T47D (cell line): Measurements from ENCODE around the gene KRABD2.
"Not testable (repeated sequence)": the region's sequence is repeated elsewhere in the genome, so short reads cannot be mapped to it uniquely, and the experiment has no call there.

ENCODE experiments used
- DNase-seq, 2 experiments: peaks; one replicate each; pipeline versions ENCODE4 v3.0.0 to v3.0.0-alpha.2; 2011 to 2012; ENCODE audit warnings: low read depth in 1 of 2, low spot score in 1 of 2
- JUND ChIP-seq: IDR thresholded peaks from 2 replicates; pipeline ENCODE4 v1.6.1; 2012; ENCODE audit warnings: low read depth
- in situ Hi-C: cut with HindIII; loops from 2 replicates; pipeline ENCODE4 v1.10.0; 2016; ENCODE audit warnings: low sequenced_read_pairs, low pct_unique_long_range_greater_than_20kb

KRABD2 gene

GRCh38 chr17:8368193-8368592 lies 8.3 kb downstream of the KRABD2 start:
- in situ Hi-C loops = no loop called here
- DNase-seq = no peak
- no peak for TF ChIP-seq JUND

- TF ChIP-seq JUND = no peak
- no peak for DNase-seq
- in situ Hi-C loops = no loop called here
Measured at GRCh38 chr17:8366231-8366630, 10.3 kb downstream of the KRABD2 start.

GRCh38 chr17:8365143-8365542 lies 11.4 kb downstream of the KRABD2 start:
- in situ Hi-C loops = no loop called here
- DNase-seq = no peak
- TF ChIP-seq JUND = no peak

GRCh38 chr17:8362651-8363332 lies 13.7 kb downstream of the KRABD2 start:
- no peak for TF ChIP-seq JUND
- in situ Hi-C loops = no loop called here
- no peak for DNase-seq

- DNase-seq = no peak
- in situ Hi-C loops = no loop called here
- TF ChIP-seq JUND = no peak
Measured at GRCh38 chr17:8360751-8361150, 15.8 kb downstream of the KRABD2 start.

- in situ Hi-C loops = no loop called here
- TF ChIP-seq JUND = no peak
Measured at GRCh38 chr17:8360260-8360659, 16.2 kb downstream of the KRABD2 start.

GRCh38 chr17:8359769-8360168 lies 16.7 kb downstream of the KRABD2 start:
- no peak for DNase-seq
- TF ChIP-seq JUND = no peak
- in situ Hi-C loops = no loop called here

More at GRCh38 chr17:8360260-8360659, 16.2 kb downstream of the KRABD2 start:
- DNase-seq = no peak

- no peak for DNase-seq
- in situ Hi-C loops = no loop called here
- TF ChIP-seq JUND = no peak
Measured at GRCh38 chr17:8357910-8358309, 18.6 kb downstream of the KRABD2 start.

- no peak for TF ChIP-seq JUND
- DNase-seq = no peak
- in situ Hi-C loops = no loop called here
Measured at GRCh38 chr17:8354236-8354635, 22.3 kb downstream of the KRABD2 start.

- in situ Hi-C loops = no loop called here
- DNase-seq = no peak
- no peak for TF ChIP-seq JUND
Measured at GRCh38 chr17:8353736-8354135, 22.8 kb downstream of the KRABD2 start.

GRCh38 chr17:8350339-8350738 lies 26.2 kb downstream of the KRABD2 start:
- no peak for TF ChIP-seq JUND
- in situ Hi-C loops = no loop called here
- DNase-seq = no peak

- DNase-seq, in situ Hi-C loops: not testable (repeated sequence)
Measured at GRCh38 chr17:8347001-8347400, 29.5 kb downstream of the KRABD2 start.

- TF ChIP-seq JUND = no peak
- DNase-seq = peak; percentile 43 to 89
- in situ Hi-C loops = no loop called here
Measured at GRCh38 chr17:8345951-8346665, 30.4 kb downstream of the KRABD2 start.
